HUES6 (cell line): ENCODE results near the gene APP.

ENCODE experiments used
- H3K27ac ChIP-seq: 2 replicates; pipeline ENCODE4 v1.7.0; 2013; ENCODE audit warnings: low read depth, mild to moderate bottlenecking, low read length, inconsistent platforms
- H3K27me3 ChIP-seq: 2 replicates; pipeline ENCODE4 v1.6.1; 2013; ENCODE audit warnings: low read length; ENCODE audit not compliant: control insufficient read depth, insufficient read depth
- H3K36me3 ChIP-seq: 2 replicates; pipeline ENCODE4 v1.6.1; 2013; ENCODE audit warnings: low read length; ENCODE audit not compliant: control insufficient read depth, insufficient read depth
- H3K4me1 ChIP-seq: 2 replicates; pipeline ENCODE4 v1.6.1; 2013; ENCODE audit warnings: low read length; ENCODE audit not compliant: control insufficient read depth, insufficient read depth
- H3K4me3 ChIP-seq: 2 replicates; pipeline ENCODE4 v1.5.1; 2013; ENCODE audit warnings: low read depth, low read length
- H3K9ac ChIP-seq: one replicate; pipeline ENCODE4 v1.6.1; 2013; ENCODE audit warnings: mild to moderate bottlenecking, low read length
- H3K9me3 ChIP-seq: 2 replicates; pipeline ENCODE4 v1.6.1; 2013; ENCODE audit warnings: low read depth, low read length; ENCODE audit not compliant: control insufficient read depth, insufficient read depth

APP gene

DNA sequence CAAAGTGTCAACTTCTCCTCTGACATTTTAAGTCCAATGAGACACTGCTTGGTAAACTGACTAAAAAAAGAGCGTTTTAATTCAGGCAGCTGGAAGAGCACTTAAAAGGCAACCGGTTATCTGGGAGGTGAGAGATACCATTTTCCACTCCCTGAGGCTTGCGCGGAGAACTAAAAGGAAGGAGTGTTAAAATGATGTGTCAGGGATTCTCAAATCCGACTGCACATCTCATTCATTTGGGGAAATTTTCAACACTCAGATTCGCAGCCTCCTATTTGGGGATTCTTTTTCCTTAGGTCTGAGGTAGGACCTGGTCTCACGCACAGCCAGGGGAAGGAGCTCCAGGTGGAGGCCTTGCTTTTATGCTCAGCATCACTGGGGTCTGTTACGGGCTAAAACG lies 281.9 kb downstream of the APP start:
- H3K27ac ChIP-seq: no peak overlapping the region
- no peak overlapping the region for H3K9ac ChIP-seq
- no peaks in the 10 kb centered on the region for H3K27me3 ChIP-seq
- no peak overlapping the region for H3K4me3 ChIP-seq
- H3K36me3 ChIP-seq: peaks cover 88% of the 10 kb centered on the region
- no peaks in the 10 kb centered on the region for H3K4me1 ChIP-seq
- H3K9me3 ChIP-seq: no peaks in the 10 kb centered on the region

DNA sequence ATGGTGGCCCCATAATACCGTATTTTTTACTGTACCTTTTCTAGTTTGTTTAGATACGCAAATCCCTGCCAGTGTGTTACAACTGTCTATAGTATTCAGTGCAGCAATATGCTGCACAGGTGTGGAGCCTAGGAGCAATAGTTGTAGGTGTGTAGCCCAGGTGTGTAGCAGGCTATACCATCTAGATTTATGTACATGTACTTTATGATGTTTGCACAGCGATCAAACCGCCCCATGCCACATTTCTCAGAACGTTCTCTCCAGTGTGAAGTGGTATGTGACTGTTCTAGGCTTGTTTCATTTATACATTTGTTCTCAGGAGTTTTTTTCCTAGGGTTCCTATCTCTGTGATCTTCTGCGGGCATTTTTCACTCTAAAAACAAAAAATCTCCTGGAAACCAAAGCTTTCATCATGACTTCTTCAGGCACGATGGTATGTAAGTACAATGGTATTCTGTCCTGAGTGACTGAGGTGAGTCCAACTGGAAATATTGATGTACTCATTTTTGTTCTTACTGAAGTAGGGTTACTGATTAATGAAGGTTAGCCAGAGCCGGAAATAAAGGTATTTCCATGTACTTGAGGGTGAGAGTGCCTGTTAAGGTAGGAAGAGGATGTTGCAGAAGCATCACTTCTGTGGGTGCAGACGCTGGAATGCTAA lies 282.8 kb downstream of the APP start:
- H3K27me3 ChIP-seq: no peaks in the 10 kb centered on the region
- no peak overlapping the region for H3K27ac ChIP-seq
- peaks cover 82% of the 10 kb centered on the region for H3K36me3 ChIP-seq
- no peak overlapping the region for H3K9ac ChIP-seq
- peaks cover 3% of the 10 kb centered on the region for H3K9me3 ChIP-seq
- no peak overlapping the region for H3K4me3 ChIP-seq
- H3K4me1 ChIP-seq: no peaks in the 10 kb centered on the region

DNA sequence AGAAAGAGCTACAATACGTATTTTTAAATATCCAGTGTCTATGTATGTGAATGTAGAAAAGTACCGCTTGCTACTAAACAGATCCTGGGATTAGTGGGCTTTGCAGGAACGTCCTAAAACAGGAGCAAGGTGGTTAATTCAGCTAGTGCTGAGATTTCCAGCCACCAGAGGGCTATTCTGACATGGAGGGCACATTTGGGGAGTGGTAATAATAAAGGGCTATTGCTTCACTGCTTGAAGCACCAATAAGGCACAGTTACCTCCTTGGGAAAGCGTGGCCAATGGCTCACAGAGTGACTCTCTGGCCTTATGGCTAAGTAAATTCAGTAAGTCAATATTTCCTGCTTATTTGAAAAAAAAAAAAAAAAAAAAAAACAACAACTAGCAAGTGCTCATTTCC lies 283.4 kb downstream of the APP start:
- Histone ChIP-seq H3K9me3 (peaks cover 8% of the 10 kb centered on the region), H3K27me3 (no peaks in the 10 kb centered on the region), H3K9ac (no peak overlapping the region), H3K4me3 (no peak overlapping the region), H3K27ac (no peak overlapping the region), H3K4me1 (no peaks in the 10 kb centered on the region), H3K36me3 (peaks cover 82% of the 10 kb centered on the region)

DNA sequence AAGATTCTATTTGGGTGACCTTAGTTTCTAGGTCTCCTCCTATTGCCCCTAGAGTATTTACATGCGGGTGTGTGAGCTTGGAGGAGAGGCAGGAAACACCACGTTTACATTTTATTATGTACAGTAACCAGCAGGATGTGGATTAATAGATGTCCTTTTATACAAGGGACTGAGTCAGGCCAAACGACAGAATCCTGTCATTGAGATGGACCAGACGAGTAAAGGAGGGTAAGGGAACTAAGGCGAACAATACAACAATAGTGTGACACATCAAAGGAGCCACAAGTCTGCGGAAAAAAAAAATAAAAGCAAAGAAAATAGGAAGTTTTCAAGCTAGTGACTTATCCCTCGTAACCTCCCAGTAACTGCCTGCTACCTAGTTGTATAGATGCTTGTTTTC lies 284.7 kb downstream of the APP start:
- Histone ChIP-seq H3K27me3 (no peaks in the 10 kb centered on the region), H3K27ac (no peak overlapping the region), H3K9me3 (peaks cover 8% of the 10 kb centered on the region), H3K9ac (no peak overlapping the region), H3K36me3 (peaks cover 80% of the 10 kb centered on the region), H3K4me1 (no peaks in the 10 kb centered on the region), H3K4me3 (no peak overlapping the region)

DNA sequence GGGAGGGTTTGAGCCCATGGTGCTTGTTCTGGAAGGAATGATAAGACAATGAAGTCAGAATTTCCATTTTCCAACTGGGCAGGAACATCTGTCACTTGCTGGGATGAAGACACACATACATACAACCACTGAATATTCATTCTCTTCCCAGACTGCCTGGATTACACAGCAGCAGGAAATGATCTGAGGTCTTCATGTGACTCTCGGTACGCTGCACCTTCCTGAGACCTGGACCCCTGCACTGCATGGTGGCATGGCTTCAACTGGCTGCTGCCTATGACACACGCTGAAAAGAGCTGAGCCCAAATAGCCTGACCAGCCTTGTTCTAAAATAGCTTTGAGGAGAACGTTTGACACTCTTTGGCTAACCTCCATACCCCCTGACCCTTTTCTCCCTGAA lies 285.2 kb downstream of the APP start:
- H3K9me3 ChIP-seq: peaks cover 8% of the 10 kb centered on the region
- H3K9ac ChIP-seq: no peak overlapping the region
- H3K27me3 ChIP-seq: no peaks in the 10 kb centered on the region
- H3K36me3 ChIP-seq: peaks cover 79% of the 10 kb centered on the region
- H3K27ac ChIP-seq: no peak overlapping the region
- H3K4me1 ChIP-seq: no peaks in the 10 kb centered on the region
- no peak overlapping the region for H3K4me3 ChIP-seq

DNA sequence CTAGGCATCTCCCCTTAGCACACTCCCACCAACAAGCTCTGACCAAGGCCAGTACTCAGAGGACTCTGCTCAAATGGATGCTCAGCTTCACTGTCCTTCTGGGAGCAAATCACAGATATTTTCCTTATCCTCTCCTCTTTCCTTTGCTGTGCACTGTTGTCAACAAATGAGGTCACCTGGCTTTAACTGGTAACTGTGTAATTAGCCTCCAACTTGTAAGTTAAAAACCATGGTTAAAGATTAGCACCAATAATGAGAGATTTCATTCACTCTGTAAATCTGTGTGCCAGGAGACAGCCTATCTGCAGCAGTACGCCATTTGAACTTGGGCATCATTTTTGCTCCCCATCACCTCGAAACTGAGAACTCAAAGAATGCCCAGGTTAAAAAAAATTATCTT lies 286.3 kb downstream of the APP start:
- H3K4me1 ChIP-seq: no peaks in the 10 kb centered on the region
- no peak overlapping the region for H3K4me3 ChIP-seq
- no peak overlapping the region for H3K9ac ChIP-seq
- peaks cover 8% of the 10 kb centered on the region for H3K9me3 ChIP-seq
- H3K27ac ChIP-seq: no peak overlapping the region
- H3K27me3 ChIP-seq: no peaks in the 10 kb centered on the region
- H3K36me3 ChIP-seq: peaks cover 77% of the 10 kb centered on the region

DNA sequence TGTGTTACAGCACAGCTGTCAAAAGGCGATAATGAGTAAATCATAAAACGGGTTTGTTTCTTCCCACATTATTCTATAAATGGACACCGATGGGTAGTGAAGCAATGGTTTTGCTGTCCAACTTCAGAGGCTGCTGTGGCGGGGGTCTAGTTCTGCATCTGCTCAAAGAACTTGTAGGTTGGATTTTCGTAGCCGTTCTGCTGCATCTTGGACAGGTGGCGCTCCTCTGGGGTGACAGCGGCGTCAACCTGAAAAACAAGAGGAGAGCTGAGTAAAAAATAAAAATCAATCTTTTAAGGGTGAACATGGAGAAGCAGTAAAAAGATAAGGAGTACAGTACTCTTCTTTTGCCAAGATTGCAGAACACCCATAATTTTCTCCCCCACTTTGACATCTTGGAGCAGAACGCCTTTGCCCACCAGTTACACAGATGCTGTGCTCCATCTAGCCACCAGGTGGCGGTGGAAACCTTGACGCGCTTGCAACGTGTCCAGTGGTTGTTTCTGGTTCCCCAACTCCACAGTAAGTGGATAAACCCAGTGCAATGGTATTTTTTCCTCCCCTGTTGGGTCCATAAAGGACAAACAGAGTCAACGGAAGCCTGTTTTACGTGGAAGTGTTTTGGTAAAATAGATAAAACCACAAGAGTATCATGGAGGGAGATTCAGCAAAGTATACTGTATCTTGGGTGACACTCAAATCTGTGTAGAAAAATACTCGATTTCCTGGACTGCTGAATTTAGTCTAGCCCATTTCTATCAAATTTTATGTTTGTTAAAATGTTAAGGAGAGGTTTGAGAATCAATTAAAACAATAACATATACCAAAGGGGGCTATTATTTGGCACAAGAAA lies 288.8 kb downstream of the APP start:
- Histone ChIP-seq H3K36me3 (peaks cover 51% of the 10 kb centered on the region), H3K27me3 (no peaks in the 10 kb centered on the region), H3K4me3 (no peak overlapping the region), H3K9me3 (peaks cover 8% of the 10 kb centered on the region), H3K27ac (no peak overlapping the region), H3K4me1 (no peaks in the 10 kb centered on the region), H3K9ac (no peak overlapping the region)

DNA sequence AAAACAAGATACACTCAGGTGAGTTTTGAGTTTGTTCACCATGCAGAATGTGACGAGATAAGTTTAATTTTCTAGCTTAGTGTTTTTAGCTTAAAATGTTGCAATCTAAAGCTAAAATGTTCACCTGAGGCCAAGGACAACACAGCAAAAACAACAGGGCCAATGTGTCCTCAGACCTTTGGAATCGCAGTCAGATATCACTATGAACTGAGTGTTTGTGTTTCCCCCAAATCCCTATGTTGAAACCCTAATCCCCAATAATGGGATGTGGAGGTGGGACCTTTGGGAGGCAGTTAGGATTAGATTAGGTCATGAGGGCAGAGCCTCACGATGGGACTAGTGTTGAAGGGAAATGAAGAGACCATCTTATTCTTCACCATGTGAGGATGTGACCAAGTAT lies 291.4 kb downstream of the APP start:
- H3K9me3 ChIP-seq: peaks cover 8% of the 10 kb centered on the region
- H3K4me3 ChIP-seq: no peak overlapping the region
- H3K9ac ChIP-seq: no peak overlapping the region
- no peaks in the 10 kb centered on the region for H3K27me3 ChIP-seq
- no peaks in the 10 kb centered on the region for H3K4me1 ChIP-seq
- peaks cover 28% of the 10 kb centered on the region for H3K36me3 ChIP-seq
- H3K27ac ChIP-seq: no peak overlapping the region

DNA sequence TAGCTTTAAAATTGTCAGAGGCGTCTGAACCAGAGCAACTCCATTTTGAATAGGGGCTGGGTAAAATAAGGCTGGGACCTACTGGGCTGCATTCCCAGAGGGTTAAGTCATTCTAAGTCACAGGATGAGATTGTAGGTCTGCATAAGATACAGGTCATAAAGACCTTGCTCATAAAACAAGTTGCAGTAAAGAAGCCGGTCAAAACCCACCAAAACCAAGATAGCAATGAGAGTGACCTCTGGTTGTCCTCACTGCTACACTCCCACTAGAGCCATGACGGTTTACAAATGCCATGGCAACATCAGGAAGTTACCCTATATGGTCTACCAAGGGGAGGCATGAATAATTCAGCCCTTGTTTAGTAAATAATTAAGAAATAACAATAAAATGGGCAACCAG lies 292.2 kb downstream of the APP start:
- no peak overlapping the region for H3K4me3 ChIP-seq
- H3K9me3 ChIP-seq: peaks cover 8% of the 10 kb centered on the region
- H3K27me3 ChIP-seq: no peaks in the 10 kb centered on the region
- H3K27ac ChIP-seq: no peak overlapping the region
- H3K9ac ChIP-seq: no peak overlapping the region
- no peaks in the 10 kb centered on the region for H3K4me1 ChIP-seq
- H3K36me3 ChIP-seq: peaks cover 25% of the 10 kb centered on the region

DNA sequence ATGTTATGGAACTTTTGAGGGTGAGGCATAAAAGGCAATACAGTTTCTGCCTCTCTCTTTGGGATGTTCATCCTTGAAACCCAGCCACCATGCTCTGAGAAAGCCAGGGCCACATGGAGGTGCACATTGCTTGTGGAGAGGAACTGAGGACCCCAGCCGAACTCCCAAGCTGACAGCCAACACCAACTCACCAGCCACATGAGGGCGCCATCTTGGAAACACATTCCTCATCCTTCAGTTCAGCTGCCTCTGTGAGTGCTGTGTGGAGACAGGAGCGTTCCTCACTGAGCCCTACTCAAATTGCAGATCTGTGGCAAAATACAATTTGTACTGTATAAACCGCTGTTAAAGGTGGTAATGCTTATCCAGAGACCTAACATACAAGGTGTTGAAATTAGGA lies 298.3 kb downstream of the APP start:
- no peak overlapping the region for H3K27ac ChIP-seq
- no peak overlapping the region for H3K9ac ChIP-seq
- no peaks in the 10 kb centered on the region for H3K27me3 ChIP-seq
- H3K36me3 ChIP-seq: no peaks in the 10 kb centered on the region; the same call in none of the 2 replicates
- no peak overlapping the region for H3K4me3 ChIP-seq
- no peaks in the 10 kb centered on the region; the same call in 1 of the 2 replicates for H3K4me1 ChIP-seq
- H3K9me3 ChIP-seq: no peaks in the 10 kb centered on the region

DNA sequence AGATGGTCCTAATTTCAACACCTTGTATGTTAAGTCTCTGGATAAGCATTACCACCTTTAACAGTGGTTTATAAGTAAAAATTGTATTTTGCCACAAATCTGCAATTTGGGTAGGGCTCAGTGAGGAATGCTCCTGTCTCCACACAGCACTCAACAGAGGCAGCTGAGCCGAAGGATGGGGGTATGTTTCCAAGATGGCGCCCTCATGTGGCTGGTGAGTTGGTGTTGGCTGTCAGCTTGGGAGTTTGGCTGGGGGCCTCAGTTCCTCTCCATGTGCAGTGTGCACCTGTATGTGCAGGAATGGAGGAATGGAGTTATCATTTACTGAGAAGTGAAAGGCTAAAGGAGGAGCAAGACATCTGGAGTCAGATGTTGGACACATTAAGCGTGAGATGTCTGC lies 299.0 kb downstream of the APP start:
- Histone ChIP-seq H3K9me3 (no peaks in the 10 kb centered on the region), H3K4me1 (no peaks in the 10 kb centered on the region; the same call in 1 of the 2 replicates), H3K27ac (no peak overlapping the region), H3K36me3 (no peaks in the 10 kb centered on the region; the same call in none of the 2 replicates), H3K9ac (no peak overlapping the region), H3K27me3 (no peaks in the 10 kb centered on the region), H3K4me3 (no peak overlapping the region)
